DND-41 (cell line): ENCODE data around the gene C1QTNF1.

Experiments used
- ATAC-seq: fragments of 200-7000 bp; cut with Tn5 transposase; 3 replicates; pipeline ENCODE4 v1.9.1; 2021; ENCODE audit warnings: low read depth; ENCODE audit not compliant: insufficient read depth
- DNase-seq: peaks from one replicate; pipeline ENCODE4 v3.0.0-alpha.2; 2020
- H2AFZ ChIP-seq: 2 replicates; pipeline ENCODE4 v1.6.0; 2012; ENCODE audit warnings: low read depth, low read length
- H3K27ac ChIP-seq: 2 replicates; pipeline ENCODE4 v1.5.1; 2012; ENCODE audit warnings: low read length, inconsistent platforms
- H3K27me3 ChIP-seq: fragments of 200-600 bp; sonication (generic); 2 replicates; pipeline ENCODE4 v1.6.0; 2012; ENCODE audit warnings: low read length, mild to moderate bottlenecking, inconsistent platforms; ENCODE audit not compliant: insufficient read depth, poor library complexity
- H3K36me3 ChIP-seq: 2 replicates; pipeline ENCODE4 v1.5.1; 2012; ENCODE audit warnings: low read length, inconsistent platforms; ENCODE audit not compliant: insufficient read depth
- H3K4me1 ChIP-seq: 2 replicates; pipeline ENCODE4 v1.5.1; 2012; ENCODE audit warnings: mild to moderate bottlenecking, low read length; ENCODE audit not compliant: insufficient read depth
- H3K4me2 ChIP-seq: 2 replicates; pipeline ENCODE4 v1.6.0; 2012; ENCODE audit warnings: mild to moderate bottlenecking, moderate library complexity, low read length, inconsistent platforms; ENCODE audit not compliant: insufficient read depth
- H3K4me3 ChIP-seq, 2 experiments: fragments of 200-600 bp in 1 of 2; shearing (Covaris generic) in 1 of 2; 2 replicates each; pipeline ENCODE4 v1.5.1; 2012 to 2016; ENCODE audit warnings: inconsistent platforms in 2 of 2, low read length in 2 of 2, mild to moderate bottlenecking in 2 of 2, low read depth in 1 of 2, moderate library complexity in 1 of 2
- H3K79me2 ChIP-seq: 2 replicates; pipeline ENCODE4 v1.6.0; 2012; ENCODE audit warnings: low read length, inconsistent platforms; ENCODE audit not compliant: insufficient read depth
- H3K9ac ChIP-seq: 2 replicates; pipeline ENCODE4 v1.6.0; 2012; ENCODE audit warnings: low read depth, mild to moderate bottlenecking, inconsistent platforms, low read length, moderate library complexity
- H3K9me3 ChIP-seq: 2 replicates; pipeline ENCODE4 v1.5.1; 2012; ENCODE audit warnings: low read length, moderate library complexity, mild to moderate bottlenecking, inconsistent platforms; ENCODE audit not compliant: insufficient read depth, severe bottlenecking
- H4K20me1 ChIP-seq: 2 replicates; pipeline ENCODE4 v1.6.0; 2012; ENCODE audit warnings: low read length; ENCODE audit not compliant: insufficient read depth
- EZH2 ChIP-seq: IDR thresholded peaks from 3 replicates; pipeline ENCODE4 v1.6.1; 2012; ENCODE audit warnings: borderline replicate concordance, low read depth, mild to moderate bottlenecking, moderate library complexity, low read length, inconsistent platforms; ENCODE audit not compliant: severe bottlenecking
- TF ChIP-seq, protein P1 (sequence below): IDR thresholded peaks from 2 replicates; pipeline ENCODE4 v1.5.1; 2012; ENCODE audit warnings: borderline replicate concordance, low read length, moderate library complexity, mild to moderate bottlenecking; ENCODE audit not compliant: poor library complexity, severe bottlenecking; ENCODE audit errors: extremely low read depth

Gene C1QTNF1

DNA sequence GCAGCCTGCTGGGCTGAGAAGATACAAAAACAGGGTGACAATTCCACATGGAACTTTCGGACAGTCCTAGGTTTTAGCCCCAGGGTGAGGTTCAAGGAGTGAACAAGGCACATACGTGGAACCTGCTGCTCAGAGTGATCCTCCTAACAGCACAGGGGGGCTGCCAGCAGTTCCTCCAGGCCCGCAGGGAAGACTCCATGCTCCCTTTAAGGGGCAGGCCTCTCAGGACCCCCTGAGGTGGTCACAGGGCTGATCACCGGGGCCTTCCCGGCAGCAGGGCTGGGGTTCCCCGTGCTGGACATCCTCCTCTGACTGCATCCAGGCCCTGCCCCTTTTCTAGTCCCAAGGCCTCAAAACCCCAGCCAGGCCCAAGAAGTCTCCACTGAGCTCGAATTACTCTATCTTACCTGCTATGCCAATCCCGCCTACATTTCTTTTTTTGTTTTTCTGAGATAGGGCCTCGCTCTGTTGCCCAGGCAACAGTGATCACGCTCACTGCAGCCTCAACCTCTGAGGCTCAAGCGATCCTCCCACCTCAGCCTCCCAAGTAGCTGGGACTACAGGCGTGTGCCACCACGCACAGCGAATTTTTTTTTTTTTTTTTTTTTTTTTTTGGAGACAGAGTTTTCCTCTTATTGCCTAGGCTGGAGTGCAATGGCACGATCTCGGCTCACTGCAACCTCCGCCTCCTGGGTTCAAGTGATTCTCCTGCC lies 24.8 kb upstream of the C1QTNF1 start:
- DNase-seq (no peak), ATAC-seq (no peak)
- no peaks in the 10 kb centered on the region for H3K27me3 ChIP-seq
- H3K4me2 ChIP-seq: no peak overlapping the region
- no peak for TF ChIP-seq EZH2
- TF ChIP-seq, protein P1, sequence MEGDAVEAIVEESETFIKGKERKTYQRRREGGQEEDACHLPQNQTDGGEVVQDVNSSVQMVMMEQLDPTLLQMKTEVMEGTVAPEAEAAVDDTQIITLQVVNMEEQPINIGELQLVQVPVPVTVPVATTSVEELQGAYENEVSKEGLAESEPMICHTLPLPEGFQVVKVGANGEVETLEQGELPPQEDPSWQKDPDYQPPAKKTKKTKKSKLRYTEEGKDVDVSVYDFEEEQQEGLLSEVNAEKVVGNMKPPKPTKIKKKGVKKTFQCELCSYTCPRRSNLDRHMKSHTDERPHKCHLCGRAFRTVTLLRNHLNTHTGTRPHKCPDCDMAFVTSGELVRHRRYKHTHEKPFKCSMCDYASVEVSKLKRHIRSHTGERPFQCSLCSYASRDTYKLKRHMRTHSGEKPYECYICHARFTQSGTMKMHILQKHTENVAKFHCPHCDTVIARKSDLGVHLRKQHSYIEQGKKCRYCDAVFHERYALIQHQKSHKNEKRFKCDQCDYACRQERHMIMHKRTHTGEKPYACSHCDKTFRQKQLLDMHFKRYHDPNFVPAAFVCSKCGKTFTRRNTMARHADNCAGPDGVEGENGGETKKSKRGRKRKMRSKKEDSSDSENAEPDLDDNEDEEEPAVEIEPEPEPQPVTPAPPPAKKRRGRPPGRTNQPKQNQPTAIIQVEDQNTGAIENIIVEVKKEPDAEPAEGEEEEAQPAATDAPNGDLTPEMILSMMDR: no peak
- no peak overlapping the region for H3K9ac ChIP-seq
- H4K20me1 ChIP-seq: peaks cover 76% of the 10 kb centered on the region
- no peak overlapping the region for H3K27ac ChIP-seq
- peaks cover 90% of the 10 kb centered on the region for H3K36me3 ChIP-seq
- H3K4me1 ChIP-seq: no peaks in the 10 kb centered on the region
- no peak overlapping the region for H3K4me3 ChIP-seq
- H3K9me3 ChIP-seq: no peaks in the 10 kb centered on the region
- H2AFZ ChIP-seq: no peak overlapping the region
- peaks cover 67% of the 10 kb centered on the region for H3K79me2 ChIP-seq

DNA sequence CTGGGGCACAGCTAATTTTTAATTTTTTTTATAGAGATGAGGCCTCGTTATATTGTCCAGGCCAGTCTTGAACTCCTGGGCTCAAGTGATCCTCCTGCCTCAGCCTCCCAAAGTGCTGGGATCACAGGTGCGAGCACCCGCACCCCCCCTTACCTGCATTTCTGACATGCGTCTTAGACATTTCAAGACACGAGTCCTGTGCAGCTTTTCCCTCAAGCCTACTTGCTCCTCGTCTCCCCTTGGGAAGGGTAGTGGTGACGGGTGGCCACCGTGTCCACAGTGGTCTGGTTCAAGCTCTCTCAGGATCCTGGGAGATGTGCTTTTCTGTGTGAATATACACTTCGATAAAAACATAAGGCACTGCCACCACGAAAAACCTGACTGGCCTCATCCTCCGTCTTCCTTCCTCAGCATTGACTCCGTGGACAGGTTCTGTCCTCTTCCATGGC lies 24.0 kb upstream of the C1QTNF1 start:
- H3K27me3 ChIP-seq: no peaks in the 10 kb centered on the region
- no peaks in the 10 kb centered on the region for H3K9me3 ChIP-seq
- peaks cover 75% of the 10 kb centered on the region for H4K20me1 ChIP-seq
- peaks cover 67% of the 10 kb centered on the region for H3K79me2 ChIP-seq
- H3K4me2 ChIP-seq: no peak overlapping the region
- TF ChIP-seq, protein P1: no peak
- no peak for TF ChIP-seq EZH2
- no peaks in the 10 kb centered on the region for H3K4me1 ChIP-seq
- peaks cover 82% of the 10 kb centered on the region for H3K36me3 ChIP-seq
- DNase-seq (no peak), ATAC-seq (no peak)
- H3K4me3 ChIP-seq: no peak overlapping the region
- H3K27ac ChIP-seq: no peak overlapping the region
- H3K9ac ChIP-seq: no peak overlapping the region
- H2AFZ ChIP-seq: no peak overlapping the region

DNA sequence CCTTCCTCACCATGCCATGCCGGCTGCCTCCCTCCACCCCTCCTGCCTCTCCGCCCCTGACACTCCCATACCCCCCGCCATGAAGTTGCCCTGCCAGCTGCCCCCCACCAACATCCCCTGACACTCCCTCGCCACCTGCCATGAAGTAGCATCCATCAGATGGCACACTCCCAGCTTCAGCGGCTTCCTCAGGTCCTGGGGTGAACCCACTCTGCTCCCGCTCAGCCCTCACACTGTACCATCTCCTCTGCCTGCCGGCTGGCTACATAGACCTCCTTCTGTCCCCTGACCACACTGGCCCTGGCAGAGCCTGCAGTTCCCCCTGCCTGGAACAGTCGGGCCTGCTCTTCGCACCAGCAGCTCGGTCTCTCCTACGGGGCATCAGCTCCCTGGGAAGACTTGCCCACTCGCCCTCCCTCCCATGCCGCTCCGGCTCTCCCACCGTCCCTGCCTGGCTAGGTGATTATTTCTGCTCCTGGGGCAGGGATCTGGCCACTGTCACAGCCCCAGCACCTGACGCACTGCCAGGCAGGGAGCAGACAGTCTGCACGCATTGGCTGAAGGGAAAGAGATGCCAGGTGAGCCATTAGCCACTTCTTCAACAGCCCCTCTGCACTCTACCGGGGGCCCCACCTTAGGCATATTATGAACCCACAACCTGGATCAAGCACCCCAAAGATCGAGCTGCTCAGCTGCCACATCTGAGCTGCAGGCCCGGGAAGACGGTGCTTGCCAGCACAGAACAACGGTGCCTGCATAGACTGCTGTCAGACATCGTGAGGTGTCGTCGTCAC lies 23.4 kb upstream of the C1QTNF1 start:
- H3K9me3 ChIP-seq: no peaks in the 10 kb centered on the region
- H3K4me3 ChIP-seq: no peak overlapping the region
- H3K4me1 ChIP-seq: peaks cover 5% of the 10 kb centered on the region
- H2AFZ ChIP-seq: no peak overlapping the region
- H4K20me1 ChIP-seq: peaks cover 80% of the 10 kb centered on the region
- ATAC-seq: no peak
- H3K4me2 ChIP-seq: no peak overlapping the region
- H3K27me3 ChIP-seq: no peaks in the 10 kb centered on the region
- no peak for DNase-seq
- H3K9ac ChIP-seq: no peak overlapping the region
- TF ChIP-seq, protein P1: no peak
- peaks cover 73% of the 10 kb centered on the region for H3K79me2 ChIP-seq
- peaks cover 76% of the 10 kb centered on the region for H3K36me3 ChIP-seq
- H3K27ac ChIP-seq: no peak overlapping the region
